HepG2 (cell line): Measurements from ENCODE around the gene NDST1. TPM values are rescaled to one million over a fixed set of nuclear protein-coding genes. Genes with fewer than 3 reads are reported as not detected.
A peak's percentile ranks its signal among the peaks of the same experiment; 100 is the strongest.

Source experiments
- ARNTL ChIP-seq: sonication (generic); formaldehyde crosslinking; IDR thresholded peaks from 2 replicates; pipeline ENCODE4 v1.4.0; 2020; ENCODE audit warnings: mild to moderate bottlenecking, missing genetic modification reagents
- ETV6 ChIP-seq: sonication (generic); formaldehyde crosslinking; conservative IDR thresholded peaks from 2 replicates; pipeline ENCODE4 v1.4.0; 2020; ENCODE audit warnings: missing genetic modification reagents
- GATA4 ChIP-seq: sonication (generic); IDR thresholded peaks from 2 replicates; pipeline ENCODE4 v1.6.1; 2016; ENCODE audit warnings: antibody characterized with exemption, low read depth, borderline replicate concordance
- GLI4 ChIP-seq: sonication (generic); formaldehyde crosslinking; IDR thresholded peaks from 2 replicates; pipeline ENCODE4 v1.5.1; 2020; ENCODE audit warnings: missing genetic modification reagents, mild to moderate bottlenecking, moderate library complexity, borderline replicate concordance
- IRX3 ChIP-seq: sonication (generic); formaldehyde crosslinking; IDR thresholded peaks from 2 replicates; pipeline ENCODE4 v1.8.1; 2023; ENCODE audit warnings: mild to moderate bottlenecking, low read depth, missing genetic modification reagents, borderline replicate concordance
- ISX ChIP-seq: sonication (generic); formaldehyde crosslinking; conservative IDR thresholded peaks from 2 replicates; pipeline ENCODE4 v1.5.0; 2020; ENCODE audit warnings: missing genetic modification reagents
- MEIS2 ChIP-seq: sonication (generic); formaldehyde crosslinking; IDR thresholded peaks from 2 replicates; pipeline ENCODE4 v1.9.0; 2021; ENCODE audit warnings: mild to moderate bottlenecking, missing genetic modification reagents
- NFRKB ChIP-seq: fragments of 450-650 bp; IDR thresholded peaks from 2 replicates; pipeline ENCODE4 v1.6.1; 2017
- NR3C1 ChIP-seq: sonication (generic); formaldehyde crosslinking; IDR thresholded peaks from 2 replicates; pipeline ENCODE4 v1.4.0; 2020; ENCODE audit warnings: missing genetic modification reagents
- PHF8 ChIP-seq: sonication (generic); formaldehyde crosslinking; IDR thresholded peaks from 2 replicates; pipeline ENCODE4 v1.5.0; 2020; ENCODE audit warnings: missing genetic modification reagents
- SCMH1 ChIP-seq: sonication (generic); formaldehyde crosslinking; IDR thresholded peaks from 2 replicates; pipeline ENCODE4 v1.9.0; 2021; ENCODE audit warnings: missing genetic modification reagents, mild to moderate bottlenecking, borderline replicate concordance
- SKI ChIP-seq: fragments of 450-650 bp; IDR thresholded peaks from one replicate; pipeline ENCODE4 v1.6.1; 2018; ENCODE audit warnings: mild to moderate bottlenecking; ENCODE audit not compliant: partially characterized antibody
- TEAD2 ChIP-seq: sonication (generic); formaldehyde crosslinking; IDR thresholded peaks from 2 replicates; pipeline ENCODE4 v1.9.0; 2021; ENCODE audit warnings: missing genetic modification reagents
- TOE1 ChIP-seq: sonication (generic); formaldehyde crosslinking; IDR thresholded peaks from 2 replicates; pipeline ENCODE4 v1.4.0; 2020; ENCODE audit warnings: mild to moderate bottlenecking, missing genetic modification reagents
- U2AF1 ChIP-seq: fragments of 200-400 bp; formaldehyde crosslinking; optimal IDR thresholded peaks from 2 replicates; pipeline ENCODE3; 2017; ENCODE audit warnings: mild to moderate bottlenecking, low read depth, low read length
- ZFP36L2 ChIP-seq: sonication (generic); formaldehyde crosslinking; IDR thresholded peaks from 2 replicates; pipeline ENCODE4 v1.4.0; 2020; ENCODE audit warnings: missing genetic modification reagents
- ZFP62 ChIP-seq: sonication (generic); formaldehyde crosslinking; IDR thresholded peaks from 2 replicates; pipeline ENCODE4 v1.4.0; 2020; ENCODE audit warnings: missing genetic modification reagents
- ZNF337 ChIP-seq: sonication (generic); formaldehyde crosslinking; IDR thresholded peaks from 2 replicates; pipeline ENCODE4 v1.5.1; 2020; ENCODE audit warnings: missing genetic modification reagents, low read depth, mild to moderate bottlenecking, borderline replicate concordance
- ZNF460 ChIP-seq: sonication (generic); formaldehyde crosslinking; IDR thresholded peaks from 2 replicates; pipeline ENCODE4 v1.5.1; 2020; ENCODE audit warnings: missing genetic modification reagents, mild to moderate bottlenecking, borderline replicate concordance
- ZNF556 ChIP-seq: sonication (generic); formaldehyde crosslinking; IDR thresholded peaks from 2 replicates; pipeline ENCODE4 v1.4.0; 2020; ENCODE audit warnings: mild to moderate bottlenecking, missing genetic modification reagents, borderline replicate concordance
- polyA plus RNA-seq, 8 experiments: library from polyadenylated mRNA; depleted of rRNA in 3 of 8; stranded (reverse) in 7 of 8; unstranded in 1 of 8; fragments of >200 nt; fragmentation: Illumina TruSeq in 4 of 8; extraction: Trizol in 4 of 8; gene quantifications; 2 replicates each; pipeline versions ENCODE4 v1.2.1 to v1.2.3, GENCODE V29; 2011 to 2016; ENCODE audit warnings: low read depth in 4 of 8, missing spikeins in 1 of 8, mixed read lengths in 1 of 8; ENCODE audit not compliant: insufficient read depth in 1 of 8
- total RNA-seq, 5 experiments: library from RNA; depleted of rRNA; stranded (reverse); fragments of >200 nt; fragmentation: Illumina TruSeq; extraction: Trizol; gene quantifications; 2 replicates each; pipeline ENCODE4 v1.2.3, GENCODE V29; 2016; ENCODE audit warnings: low read depth in 1 of 5
- TF ChIP-seq, protein P1 (sequence below): sonication (generic); formaldehyde crosslinking; IDR thresholded peaks from 2 replicates; pipeline ENCODE4 v1.4.0; 2020; ENCODE audit warnings: low read depth, mild to moderate bottlenecking, missing genetic modification reagents
- TF ChIP-seq, protein P2 (sequence below): sonication (generic); formaldehyde crosslinking; IDR thresholded peaks from 2 replicates; pipeline ENCODE4 v1.5.1; 2020; ENCODE audit warnings: missing genetic modification reagents, mild to moderate bottlenecking, borderline replicate concordance
- TF ChIP-seq, protein P3 (sequence below): sonication (generic); formaldehyde crosslinking; IDR thresholded peaks from 2 replicates; pipeline ENCODE4; 2020; ENCODE audit warnings: missing genetic modification reagents, mild to moderate bottlenecking, borderline replicate concordance
- TF ChIP-seq, protein P4 (sequence below): sonication (generic); formaldehyde crosslinking; IDR thresholded peaks from 2 replicates; pipeline ENCODE4 v1.5.0; 2020; ENCODE audit warnings: mild to moderate bottlenecking, missing genetic modification reagents

The NDST1 gene
- total and polyA plus RNA-seq, 2 of the 13 experiments (the other 11 are each of a cell fraction or from before 2014, with no cell fraction given), result 23.8 to 26.2 TPM

DNA sequence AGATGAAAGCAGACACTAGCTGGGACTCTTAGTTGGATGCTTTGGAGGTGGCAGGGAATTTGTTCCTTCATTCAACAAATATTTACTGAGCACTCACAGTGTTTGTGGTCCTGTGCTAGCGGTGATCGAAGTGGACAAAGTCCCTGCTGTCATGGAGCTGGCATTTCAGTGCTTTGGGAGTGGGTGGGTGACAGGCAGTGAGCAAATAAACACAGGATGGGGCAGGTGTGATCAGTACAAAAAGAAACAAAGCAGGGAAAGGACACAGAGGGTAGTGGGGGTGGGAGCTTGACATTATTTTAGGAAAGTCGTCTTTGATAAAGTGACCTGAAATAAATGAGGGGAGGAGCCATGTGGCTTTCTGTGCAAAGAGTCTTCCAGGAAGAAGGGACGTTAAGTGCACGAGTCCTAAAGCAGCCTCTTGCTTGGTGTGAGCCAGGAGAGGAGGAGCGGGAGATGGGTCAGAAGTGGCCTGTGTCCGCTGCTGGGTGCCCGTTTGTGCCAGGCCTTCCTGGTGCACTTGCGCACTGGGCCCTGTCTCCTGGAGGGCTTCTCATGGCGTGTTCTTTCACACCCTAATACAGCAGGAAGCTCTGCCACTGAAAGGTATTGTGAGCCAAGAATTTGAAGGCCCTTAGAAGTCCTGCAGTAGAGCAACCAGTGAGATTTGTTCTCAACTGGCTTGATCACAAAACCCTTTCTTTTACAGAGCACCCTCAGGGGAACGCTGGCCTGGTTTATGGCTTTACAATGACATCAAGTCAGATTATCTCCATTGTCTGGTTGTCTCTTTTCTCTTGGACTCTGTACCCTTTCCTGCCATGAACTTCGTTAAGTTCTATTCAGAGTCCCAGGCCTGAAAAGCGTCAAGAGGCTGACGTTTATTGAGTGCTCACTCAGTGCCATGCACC is 14.8 kb downstream of the NDST1 start (continued):
- TF ChIP-seq, protein P1, sequence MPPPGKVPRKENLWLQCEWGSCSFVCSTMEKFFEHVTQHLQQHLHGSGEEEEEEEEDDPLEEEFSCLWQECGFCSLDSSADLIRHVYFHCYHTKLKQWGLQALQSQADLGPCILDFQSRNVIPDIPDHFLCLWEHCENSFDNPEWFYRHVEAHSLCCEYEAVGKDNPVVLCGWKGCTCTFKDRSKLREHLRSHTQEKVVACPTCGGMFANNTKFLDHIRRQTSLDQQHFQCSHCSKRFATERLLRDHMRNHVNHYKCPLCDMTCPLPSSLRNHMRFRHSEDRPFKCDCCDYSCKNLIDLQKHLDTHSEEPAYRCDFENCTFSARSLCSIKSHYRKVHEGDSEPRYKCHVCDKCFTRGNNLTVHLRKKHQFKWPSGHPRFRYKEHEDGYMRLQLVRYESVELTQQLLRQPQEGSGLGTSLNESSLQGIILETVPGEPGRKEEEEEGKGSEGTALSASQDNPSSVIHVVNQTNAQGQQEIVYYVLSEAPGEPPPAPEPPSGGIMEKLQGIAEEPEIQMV (CRISPR knock-in tag), result peak; percentile 59; the same call in 1 of the 2 replicates
- no peak for TF ChIP-seq NFRKB
- TF ChIP-seq ZNF556, result peak; percentile 95; the same call in 1 of the 2 replicates
- no peak for TF ChIP-seq IRX3 (CRISPR knock-in tag)
- TF ChIP-seq U2AF1, result no peak
- TF ChIP-seq GLI4, result no peak
- TF ChIP-seq TEAD2 (CRISPR knock-in tag), result no peak; the same call in 1 of the 2 replicates
- no peak for TF ChIP-seq ZFP62 (CRISPR knock-in tag)
- TF ChIP-seq TOE1 (CRISPR knock-in tag), result no peak
- 0 out of 2 replicates have a peak, but pooled peaks have one; percentile 26 for TF ChIP-seq PHF8 (CRISPR knock-in tag)
- TF ChIP-seq, protein P2, sequence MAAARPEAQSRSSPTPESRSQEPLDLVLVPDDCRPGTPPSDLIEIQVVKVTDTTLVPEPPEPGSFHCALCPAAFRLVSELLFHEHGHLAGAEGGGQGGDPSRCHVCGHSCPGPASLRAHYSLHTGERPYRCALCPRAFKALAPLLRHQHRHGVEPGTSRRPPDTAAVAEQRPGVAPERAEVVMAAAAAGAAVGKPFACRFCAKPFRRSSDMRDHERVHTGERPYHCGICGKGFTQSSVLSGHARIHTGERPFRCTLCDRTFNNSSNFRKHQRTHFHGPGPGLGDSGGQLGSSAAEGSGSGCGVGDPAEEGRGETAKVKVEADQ (CRISPR knock-in tag), result peak; percentile 92
- no peak for TF ChIP-seq ISX
- TF ChIP-seq SKI, result peak; percentile 73
- TF ChIP-seq, protein P3, sequence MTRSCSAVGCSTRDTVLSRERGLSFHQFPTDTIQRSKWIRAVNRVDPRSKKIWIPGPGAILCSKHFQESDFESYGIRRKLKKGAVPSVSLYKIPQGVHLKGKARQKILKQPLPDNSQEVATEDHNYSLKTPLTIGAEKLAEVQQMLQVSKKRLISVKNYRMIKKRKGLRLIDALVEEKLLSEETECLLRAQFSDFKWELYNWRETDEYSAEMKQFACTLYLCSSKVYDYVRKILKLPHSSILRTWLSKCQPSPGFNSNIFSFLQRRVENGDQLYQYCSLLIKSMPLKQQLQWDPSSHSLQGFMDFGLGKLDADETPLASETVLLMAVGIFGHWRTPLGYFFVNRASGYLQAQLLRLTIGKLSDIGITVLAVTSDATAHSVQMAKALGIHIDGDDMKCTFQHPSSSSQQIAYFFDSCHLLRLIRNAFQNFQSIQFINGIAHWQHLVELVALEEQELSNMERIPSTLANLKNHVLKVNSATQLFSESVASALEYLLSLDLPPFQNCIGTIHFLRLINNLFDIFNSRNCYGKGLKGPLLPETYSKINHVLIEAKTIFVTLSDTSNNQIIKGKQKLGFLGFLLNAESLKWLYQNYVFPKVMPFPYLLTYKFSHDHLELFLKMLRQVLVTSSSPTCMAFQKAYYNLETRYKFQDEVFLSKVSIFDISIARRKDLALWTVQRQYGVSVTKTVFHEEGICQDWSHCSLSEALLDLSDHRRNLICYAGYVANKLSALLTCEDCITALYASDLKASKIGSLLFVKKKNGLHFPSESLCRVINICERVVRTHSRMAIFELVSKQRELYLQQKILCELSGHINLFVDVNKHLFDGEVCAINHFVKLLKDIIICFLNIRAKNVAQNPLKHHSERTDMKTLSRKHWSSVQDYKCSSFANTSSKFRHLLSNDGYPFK (CRISPR knock-in tag), result no peak; the same call in 1 of the 2 replicates
- TF ChIP-seq GATA4, result peak; percentile 85; the same call in 1 of the 2 replicates
- peak; percentile 78 for TF ChIP-seq ARNTL (CRISPR knock-in tag)
- peak; percentile 99 for TF ChIP-seq MEIS2 (CRISPR knock-in tag)
- no peak for TF ChIP-seq ZNF337
- no peak for TF ChIP-seq NR3C1 (CRISPR knock-in tag)
- no peak for TF ChIP-seq SCMH1
- no peak; the same call in 1 of the 2 replicates for TF ChIP-seq ZNF460 (CRISPR knock-in tag)
- TF ChIP-seq, protein P4, sequence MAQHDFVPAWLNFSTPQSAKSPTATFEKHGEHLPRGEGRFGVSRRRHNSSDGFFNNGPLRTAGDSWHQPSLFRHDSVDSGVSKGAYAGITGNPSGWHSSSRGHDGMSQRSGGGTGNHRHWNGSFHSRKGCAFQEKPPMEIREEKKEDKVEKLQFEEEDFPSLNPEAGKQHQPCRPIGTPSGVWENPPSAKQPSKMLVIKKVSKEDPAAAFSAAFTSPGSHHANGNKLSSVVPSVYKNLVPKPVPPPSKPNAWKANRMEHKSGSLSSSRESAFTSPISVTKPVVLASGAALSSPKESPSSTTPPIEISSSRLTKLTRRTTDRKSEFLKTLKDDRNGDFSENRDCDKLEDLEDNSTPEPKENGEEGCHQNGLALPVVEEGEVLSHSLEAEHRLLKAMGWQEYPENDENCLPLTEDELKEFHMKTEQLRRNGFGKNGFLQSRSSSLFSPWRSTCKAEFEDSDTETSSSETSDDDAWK (CRISPR knock-in tag), result no peak
- no peak for TF ChIP-seq ZFP36L2 (CRISPR knock-in tag)
- TF ChIP-seq ETV6, result peak; percentile 64; the same call in 1 of the 2 replicates
